Esophagus squamous epithelium (tissue), 5 donors: ENCODE measurements around the gene ZNF677. TPM values are rescaled to one million over a fixed set of nuclear protein-coding genes. Genes with fewer than 3 reads are reported as not detected.
A peak's percentile ranks its signal among the peaks of the same experiment; 100 is the strongest.
"Not testable (repeated sequence)": the region's sequence is repeated elsewhere in the genome, so short reads cannot be mapped to it uniquely, and the experiment has no call there.

ENCODE experiments used
- DNase-seq: peaks from one replicate; lab custom pipeline; 2025; lab: John Stamatoyannopoulos, UW
- H3K27ac ChIP-seq, 4 donors: fragments of 200-600 bp; sonication (generic); one replicate each; pipeline ENCODE4 v1.5.1; 2016 to 2019; ENCODE audit warnings: mild to moderate bottlenecking in 1 of 4
- H3K27me3 ChIP-seq, 4 donors: fragments of 200-600 bp; sonication (generic); 1 replicate in 3 of 4; 2 replicates in 1 of 4; pipeline versions ENCODE4 v1.5.1 to v1.6.0; 2017 to 2021; ENCODE audit warnings: antibody characterized with exemption in 1 of 4
- H3K36me3 ChIP-seq, 3 donors: fragments of 200-600 bp; sonication (generic); one replicate each; pipeline ENCODE4 v1.5.1; 2016 to 2019
- H3K4me1 ChIP-seq, 3 donors: fragments of 200-600 bp; sonication (generic); one replicate each; pipeline ENCODE4 v1.5.1; 2017 to 2019
- H3K4me3 ChIP-seq, 4 donors: fragments of 200-600 bp; sonication (generic); 1 replicate in 3 of 4; 2 replicates in 1 of 4; pipeline ENCODE4 v1.5.1; 2016 to 2019; ENCODE audit warnings: mild to moderate bottlenecking in 2 of 4, moderate library complexity in 1 of 4
- H3K9me3 ChIP-seq, 3 donors: fragments of 200-600 bp; sonication (generic); one replicate each; pipeline ENCODE4 v1.5.1; 2016 to 2019
- CTCF ChIP-seq, 6 experiments: fragments of 450-650 bp in 4 of 6; fragments of 200-600 bp in 2 of 6; sonication (generic) in 2 of 6; IDR thresholded peaks; one replicate each; pipeline ENCODE4 v1.5.1; 2016 to 2019; ENCODE audit warnings: antibody characterized with exemption in 6 of 6, mild to moderate bottlenecking in 4 of 6, moderate library complexity in 4 of 6
- POLR2A ChIP-seq, 4 donors: fragments of 450-650 bp; IDR thresholded peaks; one replicate each; pipeline ENCODE4 v1.6.1; 2017; ENCODE audit warnings: antibody characterized with exemption in 4 of 4, mild to moderate bottlenecking in 4 of 4, moderate library complexity in 3 of 4
- WGBS, 2 donors: methylation state at CpG; one replicate each; pipeline ENCODE4 v1.1.5; 2018; 5-methylcytosine and 5-hydroxymethylcytosine counted together
- intact Hi-C: fragments of 100-400 bp; cut with DNase I; formaldehyde crosslinking; loops from one replicate; pipeline ENCODE4 v1.15.0; 2022
- total RNA-seq, 4 donors: library from RNA; depleted of rRNA; stranded (reverse); fragments of >200 nt; gene quantifications; one replicate each; pipeline ENCODE4 v1.1.0, GENCODE V29; 2016
- donor health status: DM: yes; HTN: yes; CAD: no.

Gene ZNF677
- 10 to 100 TPM in 1 of 4 donors, 1 to 10 TPM in 3; 3.4 to 18.1 (median 3.6) TPM for total RNA-seq

DNA sequence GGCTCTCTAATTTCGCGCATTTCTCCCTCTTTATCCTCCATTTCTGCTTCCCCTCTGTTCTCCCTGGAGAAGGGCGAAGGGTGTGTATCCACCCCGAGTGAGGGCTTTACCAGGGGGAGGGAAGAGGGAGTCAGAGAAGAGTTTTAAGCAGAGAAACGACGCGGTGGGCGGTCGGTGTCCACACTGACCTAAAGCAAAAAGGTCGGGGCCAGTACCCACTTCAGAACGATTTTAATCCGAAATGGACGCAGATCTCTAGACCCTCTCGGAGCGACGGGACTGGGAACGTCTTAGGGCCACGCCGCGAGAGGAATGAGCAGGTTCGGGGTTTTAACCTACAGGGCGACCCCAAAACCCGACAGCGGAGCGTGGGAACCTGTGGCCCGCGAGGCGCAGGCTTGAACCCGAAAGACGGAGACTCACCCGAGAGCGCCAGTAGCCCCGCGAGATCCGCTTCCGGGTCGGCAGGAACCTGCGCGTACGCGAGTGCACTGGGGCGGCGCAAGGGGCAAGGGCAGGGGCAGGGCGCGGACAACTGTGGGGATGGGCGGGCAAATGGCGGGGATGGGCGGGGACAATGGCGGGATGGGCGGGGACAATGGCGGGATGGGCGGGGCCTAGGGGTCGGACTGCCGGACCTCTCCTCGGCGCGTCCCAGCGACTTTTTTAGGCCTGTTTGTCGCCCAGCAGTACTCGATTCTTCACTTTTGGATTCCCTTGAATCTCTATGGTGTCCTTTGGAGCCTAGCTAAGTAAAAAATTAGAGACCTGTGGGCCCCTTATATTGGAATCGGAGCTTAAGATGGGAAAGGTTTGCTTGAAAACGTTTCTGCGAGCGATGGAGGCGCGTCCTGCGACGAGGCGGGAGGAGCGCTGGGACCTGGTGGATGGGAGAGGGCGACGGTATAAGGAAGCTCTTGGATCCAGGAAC lies at the start of gene ZNF677:
ZNF677 (minus strand) TSS at position 463 of the 931 bp plus-strand sequence. CDS start 3,323 bp downstream, outside the sequence.
- peak; percentile 38 for DNase-seq
- Histone ChIP-seq H3K27me3 (no peaks in the 10 kb centered on the region), H3K4me1 (peaks cover 0 to 21% (median 5%) of the 10 kb centered on the region in 3 donors), H3K9me3 (peaks cover 0 to 61% (median under 1%) of the 10 kb centered on the region in 3 donors), H3K27ac (peak within 1 kb of the TSS; percentile 67 to 85 (median 74)), H3K36me3 (peaks cover 0 to 35% (median 0%) of the 10 kb centered on the region in 3 donors), H3K4me3 (peak within 1 kb of the TSS; percentile 54 to 83 (median 66))
- intact Hi-C loops: no loop called here
- TF ChIP-seq CTCF (IDR thresholded peaks at IDR 0.05): no peak
- TF ChIP-seq POLR2A (IDR thresholded peaks at IDR 0.05): peak in 1 of 4 donors; percentile 34
- WGBS, 2 donors: 4 to 7% methylated on average over 16 to 29 of the region's 72 CpGs

DNA sequence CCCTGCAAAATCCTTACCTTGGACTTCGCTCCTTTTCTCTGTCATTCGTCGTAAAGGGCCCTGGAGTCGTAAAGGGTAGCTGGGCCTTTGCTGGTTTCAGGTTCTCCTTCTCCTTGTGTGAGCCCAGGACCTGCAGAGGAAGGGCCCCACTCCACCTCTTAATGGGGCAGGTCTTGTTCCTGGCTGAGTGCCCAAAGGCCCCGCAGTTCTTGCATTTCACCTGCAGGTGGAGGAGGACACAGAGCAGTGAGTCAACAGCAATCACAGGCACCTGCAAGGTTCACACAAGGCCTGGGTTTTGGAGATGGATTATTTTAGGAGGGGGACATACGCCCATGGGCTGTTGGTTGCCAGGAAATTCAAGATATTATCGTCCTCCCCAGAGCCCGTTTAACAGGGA lies 46.7 kb upstream of the ZNF677 start:
- H3K9me3 ChIP-seq, H3K27ac ChIP-seq, DNase-seq, H3K27me3 ChIP-seq, H3K36me3 ChIP-seq, H3K4me1 ChIP-seq, intact Hi-C loops, H3K4me3 ChIP-seq: not testable (repeated sequence)
- WGBS, 2 donors: no CpG with 5 or more reads among the region's 8 CpGs

GRCh38 chr19:53294786-53295441 lies 40.2 kb upstream of the ZNF677 start:
- no peaks in the 10 kb centered on the region for H3K36me3 ChIP-seq
- H3K4me3 ChIP-seq: no peak overlapping the region
- TF ChIP-seq CTCF (IDR thresholded peaks at IDR 0.05): no peak
- no peak for TF ChIP-seq POLR2A (IDR thresholded peaks at IDR 0.05)
- intact Hi-C loops: no loop called here
- no peaks in the 10 kb centered on the region for H3K4me1 ChIP-seq
- peaks cover 0 to 49% (median 26%) of the 10 kb centered on the region in 3 donors for H3K9me3 ChIP-seq
- H3K27ac ChIP-seq: no peak overlapping the region
- 67 to 70% methylated on average over 7 of the region's 7 CpGs for WGBS, 2 donors
- peaks cover 0 to 4% (median 0%) of the 10 kb centered on the region in 4 donors for H3K27me3 ChIP-seq
- DNase-seq: no peak

DNA sequence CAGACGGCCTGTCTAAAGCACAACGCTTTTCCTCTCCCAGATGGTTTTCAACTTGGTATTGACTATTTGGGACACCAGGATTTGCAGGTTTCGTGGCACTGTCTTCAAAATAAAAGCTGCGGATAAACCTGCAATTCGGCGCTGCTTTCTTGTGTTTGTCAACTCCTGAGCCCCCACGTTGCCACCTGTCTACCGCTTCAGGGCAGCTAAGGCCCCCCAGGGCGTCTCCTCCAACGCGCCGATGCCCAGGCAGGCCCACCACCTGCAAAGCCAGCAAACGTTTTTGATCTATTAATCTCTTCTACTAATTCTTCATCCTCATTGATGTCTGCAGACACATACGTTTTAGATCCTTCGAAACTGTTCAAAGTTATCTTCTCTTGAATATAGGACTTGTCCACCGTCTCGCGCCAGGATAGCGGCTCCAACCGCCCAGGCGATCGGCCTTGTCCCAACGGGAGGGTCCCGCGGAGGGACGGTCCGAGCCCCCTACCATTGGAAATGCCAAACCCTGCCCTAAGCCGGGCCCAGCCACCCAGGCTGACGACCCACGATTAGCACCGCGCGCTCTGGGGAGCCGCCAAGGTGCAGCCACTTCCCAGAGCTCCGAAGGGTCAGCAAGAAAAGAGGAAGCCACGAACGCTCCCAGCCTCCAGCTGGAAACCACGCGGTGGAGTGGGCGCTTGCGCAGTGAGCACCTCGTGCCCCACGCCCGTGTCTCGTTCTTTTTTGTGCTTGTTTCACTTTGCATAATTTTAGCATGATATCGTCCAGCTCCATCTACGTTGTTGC lies 36.3 kb upstream of the ZNF677 start:
- 87 to 92% methylated on average over 25 to 30 of the region's 47 CpGs for WGBS, 2 donors

More for the DNA sequence above, 36.3 kb upstream of the ZNF677 start:
- intact Hi-C loops: no loop called here
- TF ChIP-seq CTCF (IDR thresholded peaks at IDR 0.05) (no peak), POLR2A (IDR thresholded peaks at IDR 0.05) (no peak)
- Histone ChIP-seq H3K4me1 (no peaks in the 10 kb centered on the region), H3K36me3 (no peaks in the 10 kb centered on the region), H3K27me3 (peaks cover 0 to 4% (median 0%) of the 10 kb centered on the region in 4 donors), H3K27ac (no peak overlapping the region), H3K9me3 (peaks cover 0 to 52% (median 22%) of the 10 kb centered on the region in 3 donors), H3K4me3 (no peak overlapping the region)
- no peak for DNase-seq
